Measurements from ENCODE around the gene LGR6. TPM values are rescaled to one million over a fixed set of nuclear protein-coding genes. Genes with fewer than 3 reads are reported as not detected.

Gene LGR6
- total and polyA plus RNA-seq, 2 of the 8 experiments (the other 6 are each of a cell fraction or from before 2014, with no cell fraction given): 0.50 to 1.0 TPM

DNA sequence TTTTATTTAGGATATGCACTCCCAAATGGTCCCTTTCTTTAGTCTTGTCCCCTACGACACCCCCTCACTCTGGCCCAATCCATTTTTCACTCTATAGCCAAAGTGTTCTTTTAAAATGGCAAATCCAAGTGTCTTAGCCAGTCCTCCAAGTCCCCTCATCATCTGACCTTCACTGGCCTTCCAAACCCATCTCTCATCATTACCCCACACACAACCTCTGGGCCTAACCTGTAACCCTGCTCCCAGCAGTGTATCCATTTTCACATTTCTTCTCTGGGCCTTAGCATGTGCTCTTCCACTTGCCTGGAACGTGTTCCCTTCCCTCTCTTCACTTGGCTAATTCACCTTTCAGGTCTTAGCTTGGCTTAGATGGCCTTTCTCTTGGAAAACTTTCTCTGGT lies 42.6 kb upstream of the LGR6 start:
- TF ChIP-seq CBX8 (IDR thresholded peaks at IDR 0.05; ENCODE audit: borderline replicate concordance, low read depth, low read length) (no peak), RBBP5 (IDR thresholded peaks at IDR 0.05; ENCODE audit: borderline replicate concordance, low read depth, low read length) (no peak), TEAD4 (IDR thresholded peaks at IDR 0.05; ENCODE audit: low read depth, low read length) (no peak), CBX5 (IDR thresholded peaks at IDR 0.05; ENCODE audit: low read depth, low read length) (no peak), JUND (IDR thresholded peaks at IDR 0.05; ENCODE audit: low read length) (no peak), SP4 (IDR thresholded peaks at IDR 0.05; ENCODE audit: low read length) (no peak), SIRT6 (IDR thresholded peaks at IDR 0.05; ENCODE audit: low read length) (no peak), RAD21 (IDR thresholded peaks at IDR 0.05 in 1 of 2, conservative IDR thresholded peaks at IDR 0.05 in 1 of 2; ENCODE audit: low read depth in 2 of 2, low read length in 2 of 2) (no peak), RXRA (IDR thresholded peaks at IDR 0.05; ENCODE audit: insufficient read depth, low read depth, low read length) (no peak), EP300 (IDR thresholded peaks at IDR 0.05; ENCODE audit: borderline replicate concordance in 1 of 2, low read depth in 2 of 2, low read length in 2 of 2) (no peak), JUN (IDR thresholded peaks at IDR 0.05; ENCODE audit: low read depth, low read length) (no peak)
- no peak overlapping the region for H3K4ac ChIP-seq (replicated peaks; ENCODE audit: insufficient read length, low read depth, low read length)
- H3K18ac ChIP-seq (ENCODE audit: extremely low read depth, low read length): no peak overlapping the region
- no peaks in the 10 kb centered on the region for H3K36me3 ChIP-seq (ENCODE audit: control insufficient read depth in 2 of 4, insufficient read depth in 4 of 4, low read length in 3 of 4)
- H4K5ac ChIP-seq (ENCODE audit: insufficient read length, low read depth, low read length): no peak overlapping the region
- H3K14ac ChIP-seq (ENCODE audit: insufficient read length): no peak overlapping the region
- H3K4me1 ChIP-seq (replicated peaks in 1 of 4; ENCODE audit: control insufficient read depth in 3 of 4, insufficient read depth in 4 of 4, low read length in 3 of 4): peaks cover 0 to 3% (median 0%) of the 10 kb centered on the region in 4 experiments; a peak in 2 of 7 replicates
- ChIA-PET CTCF (ENCODE audit: partially characterized antibody) (interaction anchor here (0.6 to 2.2 kb wide), 5 partner anchors 12 to 22 kb away, joined by 3 to 10 read pairs (median 6); no protein-coding TSS in a partner anchor), POLR2A (ENCODE audit: partially characterized antibody) (no interaction called here)
- no peak overlapping the region; the same call in 1 of the 2 replicates for H2BK5ac ChIP-seq (ENCODE audit: low read depth, low read length)
- H3K27ac ChIP-seq (ENCODE audit: low read depth, low read length): no peak overlapping the region
- no peaks in the 10 kb centered on the region for H3K27me3 ChIP-seq (replicated peaks in 1 of 4; ENCODE audit: control insufficient read depth in 3 of 4, extremely low read depth in 1 of 4, insufficient read depth in 3 of 4, low read length in 3 of 4)
- FAIRE-seq (no peak), DNase-seq (ENCODE audit: low read depth in 1 of 2, low spot score in 2 of 2) (no peak)
- no peak overlapping the region for H2BK120ac ChIP-seq (replicated peaks; ENCODE audit: low read depth, low read length)
- no peak overlapping the region for H2BK12ac ChIP-seq (ENCODE audit: low read depth, low read length)
- H2BK20ac ChIP-seq (ENCODE audit: low read length): no peak overlapping the region
- H3K9me3 ChIP-seq (ENCODE audit: insufficient read depth in 2 of 2, low read depth in 1 of 2, low read length in 1 of 2): no peaks in the 10 kb centered on the region; a peak in 1 of 4 replicates
- H2AK5ac ChIP-seq (ENCODE audit: low read depth, low read length): no peak overlapping the region
- no peak overlapping the region for H4K91ac ChIP-seq (replicated peaks; ENCODE audit: insufficient read length, low read length)
- no peak overlapping the region for H4K8ac ChIP-seq (ENCODE audit: extremely low read depth, insufficient read depth, low read length)
- H4K20me1 ChIP-seq (replicated peaks in 1 of 2; ENCODE audit: control insufficient read depth in 1 of 2, insufficient read depth in 2 of 2, low read length in 2 of 2): no peaks in the 10 kb centered on the region
- 97% methylated on average over 2 of the region's 2 CpGs; no CpG with 5 or more reads in 1 of the 2 experiments for WGBS, 2 experiments (ENCODE audit: extremely low coverage in 1 of 2, insufficient coverage in 1 of 2, insufficient read length in 1 of 2, insufficient replicate concordance in 2 of 2, low coverage in 1 of 2, low lambda C conversion rate in 2 of 2, missing lambda C conversion rate in 1 of 2)
- H3K79me1 ChIP-seq (ENCODE audit: low read depth, low read length): no peaks in the 10 kb centered on the region
- no peak overlapping the region for H3K9ac ChIP-seq (replicated peaks in 1 of 4; ENCODE audit: extremely low read depth in 1 of 4, low read depth in 3 of 4, low read length in 3 of 4)
- H3K23ac ChIP-seq (ENCODE audit: insufficient read length): no peak overlapping the region
- no peak overlapping the region for H3K4me3 ChIP-seq (ENCODE audit: extremely low read depth in 1 of 4, insufficient read depth in 2 of 4, low read depth in 3 of 4, low read length in 4 of 4)
- no peaks in the 10 kb centered on the region for H3K23me2 ChIP-seq (ENCODE audit: low read depth, low read length)
- H3K79me2 ChIP-seq (ENCODE audit: control insufficient read depth in 1 of 2, insufficient read depth in 2 of 2, low read length in 2 of 2): no peaks in the 10 kb centered on the region
- H2BK15ac ChIP-seq (ENCODE audit: low read length): peak overlapping the region; percentile 61; the same call in 1 of the 2 replicates
- no peak overlapping the region for H3K56ac ChIP-seq (replicated peaks; ENCODE audit: insufficient read length, low read depth, low read length)
- no peak overlapping the region for H2AFZ ChIP-seq (ENCODE audit: low read length)
- no peak overlapping the region for H3K4me2 ChIP-seq (ENCODE audit: insufficient read depth in 1 of 2, low read depth in 2 of 2, low read length in 2 of 2)
